ENCODE data around the gene HP.

DNA sequence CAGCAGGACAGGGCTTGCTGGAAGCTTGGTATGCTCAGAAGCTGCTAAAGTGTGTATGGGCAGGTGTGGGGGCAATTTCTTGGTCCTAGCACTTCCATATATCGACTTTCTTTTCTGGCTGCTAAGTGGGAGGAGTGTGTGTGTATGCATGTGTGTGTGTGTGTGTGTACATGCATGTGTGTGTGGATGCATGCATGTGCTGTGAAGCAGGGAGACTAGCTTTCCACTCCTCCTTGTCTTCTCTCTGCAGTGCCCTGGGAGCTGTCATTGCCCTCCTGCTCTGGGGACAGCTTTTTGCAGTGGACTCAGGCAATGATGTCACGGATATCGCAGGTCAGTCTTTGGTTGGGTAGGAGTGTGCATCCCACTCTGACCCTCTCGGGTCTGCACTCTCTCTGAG lies 1.6 kb downstream of the HP start:
- TF ChIP-seq, protein P1, sequence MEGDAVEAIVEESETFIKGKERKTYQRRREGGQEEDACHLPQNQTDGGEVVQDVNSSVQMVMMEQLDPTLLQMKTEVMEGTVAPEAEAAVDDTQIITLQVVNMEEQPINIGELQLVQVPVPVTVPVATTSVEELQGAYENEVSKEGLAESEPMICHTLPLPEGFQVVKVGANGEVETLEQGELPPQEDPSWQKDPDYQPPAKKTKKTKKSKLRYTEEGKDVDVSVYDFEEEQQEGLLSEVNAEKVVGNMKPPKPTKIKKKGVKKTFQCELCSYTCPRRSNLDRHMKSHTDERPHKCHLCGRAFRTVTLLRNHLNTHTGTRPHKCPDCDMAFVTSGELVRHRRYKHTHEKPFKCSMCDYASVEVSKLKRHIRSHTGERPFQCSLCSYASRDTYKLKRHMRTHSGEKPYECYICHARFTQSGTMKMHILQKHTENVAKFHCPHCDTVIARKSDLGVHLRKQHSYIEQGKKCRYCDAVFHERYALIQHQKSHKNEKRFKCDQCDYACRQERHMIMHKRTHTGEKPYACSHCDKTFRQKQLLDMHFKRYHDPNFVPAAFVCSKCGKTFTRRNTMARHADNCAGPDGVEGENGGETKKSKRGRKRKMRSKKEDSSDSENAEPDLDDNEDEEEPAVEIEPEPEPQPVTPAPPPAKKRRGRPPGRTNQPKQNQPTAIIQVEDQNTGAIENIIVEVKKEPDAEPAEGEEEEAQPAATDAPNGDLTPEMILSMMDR (IDR thresholded peaks at IDR 0.05), result no peak
- TF ChIP-seq POLR2A (IDR thresholded peaks at IDR 0.05), result no peak
